ENCODE data around the gene MRPL37. TPM values are rescaled to one million over a fixed set of nuclear protein-coding genes. Genes with fewer than 3 reads are reported as not detected.
"Not testable (repeated sequence)": the region's sequence is repeated elsewhere in the genome, so short reads cannot be mapped to it uniquely, and the experiment has no call there.

MRPL37 gene
- total RNA-seq, 5 donors from 2014 or later (not counting 1 experiment from before 2014, with no cell fraction given), result 27.4 to 45.7 (median 40.6) TPM

GRCh38 chr1:54163573-54163972 is 36.4 kb upstream of the MRPL37 start:
- H3K27me3 ChIP-seq (replicated peaks in 1 of 2; ENCODE audit: control insufficient read depth in 2 of 2, extremely low read depth in 1 of 2, insufficient read depth in 2 of 2, low read length in 1 of 2), result peaks cover 0 to 9% of the 10 kb centered on the region in 2 experiments
- H3K9me3 Mint-ChIP-seq, result no peaks in the 10 kb centered on the region
- H3K27ac Mint-ChIP-seq, result no peak overlapping the region
- H3K27ac ChIP-seq (ENCODE audit: low read length), result no peak overlapping the region
- CTCF ChIA-PET, result no interaction called here
- H3K4me1 ChIP-seq (ENCODE audit: control insufficient read depth in 1 of 2, extremely low read depth in 1 of 2, insufficient read depth in 2 of 2, low read length in 2 of 2), result no peaks in the 10 kb centered on the region
- no peaks in the 10 kb centered on the region for H3K36me3 Mint-ChIP-seq
- no peaks in the 10 kb centered on the region for H3K27me3 Mint-ChIP-seq
- no peak for DNase-seq
- no peaks in the 10 kb centered on the region for H3K4me1 Mint-ChIP-seq
- POLR2A ChIA-PET, result no interaction called here
- no peaks in the 10 kb centered on the region for H3K9me3 ChIP-seq
- WGBS (ENCODE audit: insufficient coverage), result 85% methylated on average over 4 of the region's 5 CpGs
- no peaks in the 10 kb centered on the region for H3K36me3 ChIP-seq (ENCODE audit: control insufficient read depth in 2 of 2, extremely low read depth in 1 of 2, insufficient read depth in 1 of 2, low read length in 1 of 2)
- no peak overlapping the region for H3K4me3 ChIP-seq (ENCODE audit: control insufficient read depth in 1 of 2, extremely low read depth in 1 of 2, low read length in 1 of 2)
- no peak for ATAC-seq (replicated peaks in 1 of 4)
- H3K4me3 Mint-ChIP-seq, result no peak overlapping the region

- no peak for DNase-seq
- CTCF ChIA-PET, result no interaction called here
These were observed 34.8 kb upstream of the MRPL37 start for GRCh38 chr1:54165146-54165545.

GRCh38 chr1:54166357-54166756 is 33.6 kb upstream of the MRPL37 start:
- 100% methylated on average over 1 of the region's 8 CpGs for WGBS (ENCODE audit: insufficient coverage)
- ATAC-seq (replicated peaks in 1 of 4); H3K36me3 Mint-ChIP-seq; H3K4me3 Mint-ChIP-seq; H3K9me3 ChIP-seq; H3K36me3 ChIP-seq (ENCODE audit: control insufficient read depth in 2 of 2, extremely low read depth in 1 of 2, insufficient read depth in 1 of 2, low read length in 1 of 2); H3K27ac Mint-ChIP-seq; DNase-seq; H3K9me3 Mint-ChIP-seq; H3K27ac ChIP-seq (ENCODE audit: low read length); H3K27me3 Mint-ChIP-seq; CTCF ChIA-PET; POLR2A ChIA-PET; H3K4me1 Mint-ChIP-seq; H3K4me1 ChIP-seq (ENCODE audit: control insufficient read depth in 1 of 2, extremely low read depth in 1 of 2, insufficient read depth in 2 of 2, low read length in 2 of 2); H3K27me3 ChIP-seq (replicated peaks in 1 of 2; ENCODE audit: control insufficient read depth in 2 of 2, extremely low read depth in 1 of 2, insufficient read depth in 2 of 2, low read length in 1 of 2); H3K4me3 ChIP-seq (ENCODE audit: control insufficient read depth in 1 of 2, extremely low read depth in 1 of 2, low read length in 1 of 2): not testable (repeated sequence)

More at GRCh38 chr1:54165146-54165545, 34.8 kb upstream of the MRPL37 start:
- Histone ChIP-seq H3K4me1 (ENCODE audit: control insufficient read depth in 1 of 2, extremely low read depth in 1 of 2, insufficient read depth in 2 of 2, low read length in 2 of 2) (no peaks in the 10 kb centered on the region), H3K4me3 (ENCODE audit: control insufficient read depth in 1 of 2, extremely low read depth in 1 of 2, low read length in 1 of 2) (no peak overlapping the region), H3K27me3 (replicated peaks in 1 of 2; ENCODE audit: control insufficient read depth in 2 of 2, extremely low read depth in 1 of 2, insufficient read depth in 2 of 2, low read length in 1 of 2) (peaks cover 0 to 5% of the 10 kb centered on the region in 2 experiments), H3K27ac (ENCODE audit: low read length) (no peak overlapping the region), H3K9me3 (no peaks in the 10 kb centered on the region), H3K36me3 (ENCODE audit: control insufficient read depth in 2 of 2, extremely low read depth in 1 of 2, insufficient read depth in 1 of 2, low read length in 1 of 2) (no peaks in the 10 kb centered on the region)
- H3K27me3 Mint-ChIP-seq, result no peaks in the 10 kb centered on the region
- H3K4me3 Mint-ChIP-seq, result no peak overlapping the region
- H3K9me3 Mint-ChIP-seq, result no peaks in the 10 kb centered on the region
- H3K36me3 Mint-ChIP-seq, result no peaks in the 10 kb centered on the region
- POLR2A ChIA-PET, result no interaction called here
- ATAC-seq (replicated peaks in 1 of 4), result no peak
- no peaks in the 10 kb centered on the region for H3K4me1 Mint-ChIP-seq
- no peak overlapping the region for H3K27ac Mint-ChIP-seq
- WGBS (ENCODE audit: insufficient coverage), result 94% methylated on average over 13 of the region's 15 CpGs

GRCh38 chr1:54167422-54168139 is 32.4 kb upstream of the MRPL37 start:
- Mint-ChIP-seq H3K9me3 (no peaks in the 10 kb centered on the region), H3K27me3 (no peaks in the 10 kb centered on the region), H3K36me3 (peaks cover 2% of the 10 kb centered on the region), H3K4me1 (peaks cover 6 to 10% (median 9%) of the 10 kb centered on the region in 3 donors), H3K4me3 (no peak overlapping the region), H3K27ac (no peak overlapping the region)
- Histone ChIP-seq H3K36me3 (ENCODE audit: control insufficient read depth in 2 of 2, extremely low read depth in 1 of 2, insufficient read depth in 1 of 2, low read length in 1 of 2) (no peaks in the 10 kb centered on the region), H3K4me3 (ENCODE audit: control insufficient read depth in 1 of 2, extremely low read depth in 1 of 2, low read length in 1 of 2) (no peak overlapping the region), H3K27me3 (replicated peaks in 1 of 2; ENCODE audit: control insufficient read depth in 2 of 2, extremely low read depth in 1 of 2, insufficient read depth in 2 of 2, low read length in 1 of 2) (no peaks in the 10 kb centered on the region), H3K4me1 (ENCODE audit: control insufficient read depth in 1 of 2, extremely low read depth in 1 of 2, insufficient read depth in 2 of 2, low read length in 2 of 2) (peaks cover 0 to 4% of the 10 kb centered on the region in 2 experiments), H3K9me3 (no peaks in the 10 kb centered on the region), H3K27ac (ENCODE audit: low read length) (no peak overlapping the region)
- WGBS (ENCODE audit: insufficient coverage), result 83% methylated on average over 8 of the region's 9 CpGs
- no peak for DNase-seq
- ATAC-seq (replicated peaks in 1 of 4), result no peak
- ChIA-PET CTCF (interaction anchor here in 1 of 2 donors (0.6 kb wide), 1 partner anchor 777 kb away, joined by 5 read pairs; no protein-coding TSS in a partner anchor), POLR2A (no interaction called here)

GRCh38 chr1:54168206-54168965 is 31.6 kb upstream of the MRPL37 start:
- H3K36me3 Mint-ChIP-seq, result peaks cover 5% of the 10 kb centered on the region
- no peaks in the 10 kb centered on the region for H3K9me3 Mint-ChIP-seq
- H3K27ac Mint-ChIP-seq, result no peak overlapping the region
- CTCF ChIA-PET, result no interaction called here
- Histone ChIP-seq H3K36me3 (ENCODE audit: control insufficient read depth in 2 of 2, extremely low read depth in 1 of 2, insufficient read depth in 1 of 2, low read length in 1 of 2) (no peaks in the 10 kb centered on the region), H3K27me3 (replicated peaks in 1 of 2; ENCODE audit: control insufficient read depth in 2 of 2, extremely low read depth in 1 of 2, insufficient read depth in 2 of 2, low read length in 1 of 2) (no peaks in the 10 kb centered on the region), H3K4me3 (ENCODE audit: control insufficient read depth in 1 of 2, extremely low read depth in 1 of 2, low read length in 1 of 2) (no peak overlapping the region), H3K4me1 (ENCODE audit: control insufficient read depth in 1 of 2, extremely low read depth in 1 of 2, insufficient read depth in 2 of 2, low read length in 2 of 2) (peaks cover 0 to 4% of the 10 kb centered on the region in 2 experiments), H3K9me3 (no peaks in the 10 kb centered on the region), H3K27ac (ENCODE audit: low read length) (no peak overlapping the region)
- WGBS (ENCODE audit: insufficient coverage), result 90% methylated on average over 7 of the region's 8 CpGs
- DNase-seq (no peak), ATAC-seq (replicated peaks in 1 of 4) (no peak)
- no peaks in the 10 kb centered on the region for H3K27me3 Mint-ChIP-seq
- H3K4me1 Mint-ChIP-seq, result peaks cover 6 to 11% (median 9%) of the 10 kb centered on the region in 3 donors
- no peak overlapping the region for H3K4me3 Mint-ChIP-seq
- POLR2A ChIA-PET, result interaction anchor here in 1 of 2 donors (0.6 kb wide), 1 partner anchor 38 kb away, joined by 3 read pairs; no protein-coding TSS in a partner anchor

GRCh38 chr1:54169068-54169467 is 30.9 kb upstream of the MRPL37 start:
- Histone ChIP-seq H3K4me1 (ENCODE audit: control insufficient read depth in 1 of 2, extremely low read depth in 1 of 2, insufficient read depth in 2 of 2, low read length in 2 of 2) (peaks cover 0 to 4% of the 10 kb centered on the region in 2 experiments), H3K9me3 (no peaks in the 10 kb centered on the region), H3K27ac (ENCODE audit: low read length) (no peak overlapping the region), H3K36me3 (ENCODE audit: control insufficient read depth in 2 of 2, extremely low read depth in 1 of 2, insufficient read depth in 1 of 2, low read length in 1 of 2) (peaks cover 0 to 2% of the 10 kb centered on the region in 2 donors), H3K4me3 (ENCODE audit: control insufficient read depth in 1 of 2, extremely low read depth in 1 of 2, low read length in 1 of 2) (no peak overlapping the region), H3K27me3 (replicated peaks in 1 of 2; ENCODE audit: control insufficient read depth in 2 of 2, extremely low read depth in 1 of 2, insufficient read depth in 2 of 2, low read length in 1 of 2) (no peaks in the 10 kb centered on the region)
- Mint-ChIP-seq H3K4me3 (no peak overlapping the region), H3K4me1 (peaks cover 6 to 11% (median 9%) of the 10 kb centered on the region in 3 donors), H3K27ac (no peak overlapping the region), H3K27me3 (no peaks in the 10 kb centered on the region), H3K36me3 (peaks cover 7% of the 10 kb centered on the region), H3K9me3 (no peaks in the 10 kb centered on the region)
- POLR2A ChIA-PET, result no interaction called here
- CTCF ChIA-PET, result no interaction called here
- ATAC-seq (replicated peaks in 1 of 4), result no peak
- DNase-seq, result no peak
- whole genome bisulfite sequencing (ENCODE audit: insufficient coverage), result 50% methylated on average over 1 of the region's 3 CpGs
